ENCODE results near the gene BNIP5.
A peak's percentile ranks its signal among the peaks of the same experiment; 100 is the strongest.

BNIP5 gene

GRCh38 chr6:36362551-36363370 lies 26.1 kb upstream of the BNIP5 start:
- DNase-seq (ENCODE audit: low read depth, low spot score) = no peak
- no peak overlapping the region for H3K4me3 ChIP-seq (ENCODE audit: low read depth, low read length)
- POLR2A ChIA-PET = no interaction called here
- CTCF ChIA-PET = interaction anchor here (0.6 to 18.5 kb wide), 7 partner anchors 9 to 237 kb away, joined by 3 to 332 read pairs (median 6); partner anchors contain the start of gene BNIP5
- no peak for TF ChIP-seq CTCF (IDR thresholded peaks at IDR 0.05; ENCODE audit: insufficient read depth, low read length, missing control alignments)

- CTCF ChIA-PET = interaction anchor here (0.5 to 18.5 kb wide), 30 partner anchors 8 to 397 kb away, joined by 3 to 332 read pairs (median 4); partner anchors contain the start of genes BNIP5 and ETV7
- H3K4me3 ChIP-seq (ENCODE audit: low read depth, low read length) = no peak overlapping the region
- POLR2A ChIA-PET = no interaction called here
Observed at GRCh38 chr6:36361071-36361470, 24.4 kb upstream of the BNIP5 start.

GRCh38 chr6:36360241-36361054 lies 23.8 kb upstream of the BNIP5 start:
- H3K4me3 ChIP-seq (ENCODE audit: low read depth, low read length) = no peak overlapping the region
- ChIA-PET POLR2A (no interaction called here), CTCF (interaction anchor here (0.5 to 18.5 kb wide), 40 partner anchors 9 to 606 kb away, joined by 3 to 332 read pairs (median 3); partner anchors contain the start of genes BNIP5 and ETV7)
- TF ChIP-seq CTCF (IDR thresholded peaks at IDR 0.05; ENCODE audit: insufficient read depth, low read length, missing control alignments) = peak; percentile 82
- DNase-seq (ENCODE audit: low read depth, low spot score) = no peak

More at GRCh38 chr6:36361071-36361470, 24.4 kb upstream of the BNIP5 start:
- no peak for DNase-seq (ENCODE audit: low read depth, low spot score)
- no peak for TF ChIP-seq CTCF (IDR thresholded peaks at IDR 0.05; ENCODE audit: insufficient read depth, low read length, missing control alignments)

- POLR2A ChIA-PET = interaction anchor here (0.7 kb wide), 1 partner anchor 39 kb away, joined by 3 read pairs; no protein-coding TSS in a partner anchor
- CTCF ChIA-PET = interaction anchor here (0.7 to 18.5 kb wide), 16 partner anchors 8 to 400 kb away, joined by 3 to 332 read pairs (median 4); partner anchors contain the start of genes BNIP5 and ETV7
- no peak for TF ChIP-seq CTCF (IDR thresholded peaks at IDR 0.05; ENCODE audit: insufficient read depth, low read length, missing control alignments)
- no peak overlapping the region for H3K4me3 ChIP-seq (ENCODE audit: low read depth, low read length)
- no peak for DNase-seq (ENCODE audit: low read depth, low spot score)
Observed at GRCh38 chr6:36358226-36358915, 21.7 kb upstream of the BNIP5 start.

- H3K4me3 ChIP-seq (ENCODE audit: low read depth, low read length) = no peak overlapping the region
- no peak for DNase-seq (ENCODE audit: low read depth, low spot score)
Observed at GRCh38 chr6:36357872-36358225, 21.2 kb upstream of the BNIP5 start.

More at GRCh38 chr6:36357872-36358225, 21.2 kb upstream of the BNIP5 start:
- no peak for TF ChIP-seq CTCF (IDR thresholded peaks at IDR 0.05; ENCODE audit: insufficient read depth, low read length, missing control alignments)
- CTCF ChIA-PET = interaction anchor here (0.9 to 18.5 kb wide), 9 partner anchors 9 to 244 kb away, joined by 3 to 332 read pairs (median 6); partner anchors contain the start of gene BNIP5
- POLR2A ChIA-PET = no interaction called here

All from AG04449 (cell line).